Measurements from ENCODE around the gene CCT5.
"Not testable (repeated sequence)": the region's sequence is repeated elsewhere in the genome, so short reads cannot be mapped to it uniquely, and the experiment has no call there.

CCT5 gene

DNA sequence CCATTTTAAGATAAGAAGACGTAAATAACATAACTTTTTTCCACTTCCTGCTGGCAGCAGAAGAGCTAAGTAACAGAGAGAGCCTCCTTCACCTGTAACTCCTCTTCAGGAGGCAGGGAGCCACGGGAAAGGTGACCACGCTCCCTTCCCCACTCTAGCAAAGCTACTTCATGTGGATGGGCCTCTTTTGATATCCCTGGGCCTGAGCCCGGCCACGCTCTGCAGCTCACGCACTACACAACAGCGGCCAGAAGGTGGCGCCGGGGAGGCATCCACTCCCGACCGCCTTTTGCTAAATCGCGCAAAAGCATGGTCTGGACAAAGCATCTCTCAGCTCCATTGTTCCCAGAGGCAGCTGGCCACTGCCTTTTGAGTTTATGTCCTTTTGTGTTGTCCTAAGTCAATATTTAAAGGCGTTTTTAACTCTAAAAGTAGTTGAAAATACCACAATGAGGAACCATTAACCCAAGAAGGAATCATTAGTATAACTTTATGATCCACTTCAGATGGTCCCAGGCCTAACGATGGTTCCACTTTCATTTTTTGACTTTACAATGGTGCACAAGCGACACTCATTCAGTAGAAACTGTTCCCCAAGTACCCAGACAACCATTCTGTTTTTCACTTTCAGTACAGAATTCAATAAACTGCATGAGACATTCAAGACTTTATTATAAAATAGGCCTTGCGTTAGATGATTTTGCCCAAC lies 34.0 kb downstream of the CCT5 start:
- TF ChIP-seq, protein P1, sequence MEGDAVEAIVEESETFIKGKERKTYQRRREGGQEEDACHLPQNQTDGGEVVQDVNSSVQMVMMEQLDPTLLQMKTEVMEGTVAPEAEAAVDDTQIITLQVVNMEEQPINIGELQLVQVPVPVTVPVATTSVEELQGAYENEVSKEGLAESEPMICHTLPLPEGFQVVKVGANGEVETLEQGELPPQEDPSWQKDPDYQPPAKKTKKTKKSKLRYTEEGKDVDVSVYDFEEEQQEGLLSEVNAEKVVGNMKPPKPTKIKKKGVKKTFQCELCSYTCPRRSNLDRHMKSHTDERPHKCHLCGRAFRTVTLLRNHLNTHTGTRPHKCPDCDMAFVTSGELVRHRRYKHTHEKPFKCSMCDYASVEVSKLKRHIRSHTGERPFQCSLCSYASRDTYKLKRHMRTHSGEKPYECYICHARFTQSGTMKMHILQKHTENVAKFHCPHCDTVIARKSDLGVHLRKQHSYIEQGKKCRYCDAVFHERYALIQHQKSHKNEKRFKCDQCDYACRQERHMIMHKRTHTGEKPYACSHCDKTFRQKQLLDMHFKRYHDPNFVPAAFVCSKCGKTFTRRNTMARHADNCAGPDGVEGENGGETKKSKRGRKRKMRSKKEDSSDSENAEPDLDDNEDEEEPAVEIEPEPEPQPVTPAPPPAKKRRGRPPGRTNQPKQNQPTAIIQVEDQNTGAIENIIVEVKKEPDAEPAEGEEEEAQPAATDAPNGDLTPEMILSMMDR (IDR thresholded peaks at IDR 0.05; ENCODE audit: borderline replicate concordance, insufficient read depth, low read depth, low read length), result peak; percentile 92
- H3K4me3 ChIP-seq (ENCODE audit: low read depth, low read length), result no peak overlapping the region

- not testable (repeated sequence) for H3K4me3 ChIP-seq (ENCODE audit: low read depth, low read length)
Observed at GRCh38 chr5:10285362-10285761, 35.3 kb downstream of the CCT5 start.

GRCh38 chr5:10286162-10286861 lies 36.2 kb downstream of the CCT5 start:
- TF ChIP-seq, protein P1 (IDR thresholded peaks at IDR 0.05; ENCODE audit: borderline replicate concordance, insufficient read depth, low read depth, low read length), result no peak
- no peak overlapping the region for H3K4me3 ChIP-seq (ENCODE audit: low read depth, low read length)

- TF ChIP-seq, protein P1 (IDR thresholded peaks at IDR 0.05; ENCODE audit: borderline replicate concordance, insufficient read depth, low read depth, low read length), result no peak
Observed at GRCh38 chr5:10286862-10287227, 36.8 kb downstream of the CCT5 start.

GRCh38 chr5:10288592-10289219 lies 38.6 kb downstream of the CCT5 start:
- TF ChIP-seq, protein P1 (IDR thresholded peaks at IDR 0.05; ENCODE audit: borderline replicate concordance, insufficient read depth, low read depth, low read length), result no peak
- no peak overlapping the region for H3K4me3 ChIP-seq (ENCODE audit: low read depth, low read length)

More at GRCh38 chr5:10286862-10287227, 36.8 kb downstream of the CCT5 start:
- no peak overlapping the region for H3K4me3 ChIP-seq (ENCODE audit: low read depth, low read length)

GRCh38 chr5:10289353-10289752 lies 39.3 kb downstream of the CCT5 start:
- no peak overlapping the region for H3K4me3 ChIP-seq (ENCODE audit: low read depth, low read length)
- TF ChIP-seq, protein P1 (IDR thresholded peaks at IDR 0.05; ENCODE audit: borderline replicate concordance, insufficient read depth, low read depth, low read length), result no peak

- TF ChIP-seq, protein P1 (IDR thresholded peaks at IDR 0.05; ENCODE audit: borderline replicate concordance, insufficient read depth, low read depth, low read length), result no peak
Observed at GRCh38 chr5:10289991-10290390, 39.9 kb downstream of the CCT5 start.

More at GRCh38 chr5:10289991-10290390, 39.9 kb downstream of the CCT5 start:
- H3K4me3 ChIP-seq (ENCODE audit: low read depth, low read length), result no peak overlapping the region

Measured in GM12875 (cell line).